ENCODE results near the gene ADPRH. TPM values are rescaled to one million over a fixed set of nuclear protein-coding genes. Genes with fewer than 3 reads are reported as not detected.

Gene ADPRH
- total RNA-seq, 2 donors from 2014 or later = 3.0 to 6.5 TPM

DNA sequence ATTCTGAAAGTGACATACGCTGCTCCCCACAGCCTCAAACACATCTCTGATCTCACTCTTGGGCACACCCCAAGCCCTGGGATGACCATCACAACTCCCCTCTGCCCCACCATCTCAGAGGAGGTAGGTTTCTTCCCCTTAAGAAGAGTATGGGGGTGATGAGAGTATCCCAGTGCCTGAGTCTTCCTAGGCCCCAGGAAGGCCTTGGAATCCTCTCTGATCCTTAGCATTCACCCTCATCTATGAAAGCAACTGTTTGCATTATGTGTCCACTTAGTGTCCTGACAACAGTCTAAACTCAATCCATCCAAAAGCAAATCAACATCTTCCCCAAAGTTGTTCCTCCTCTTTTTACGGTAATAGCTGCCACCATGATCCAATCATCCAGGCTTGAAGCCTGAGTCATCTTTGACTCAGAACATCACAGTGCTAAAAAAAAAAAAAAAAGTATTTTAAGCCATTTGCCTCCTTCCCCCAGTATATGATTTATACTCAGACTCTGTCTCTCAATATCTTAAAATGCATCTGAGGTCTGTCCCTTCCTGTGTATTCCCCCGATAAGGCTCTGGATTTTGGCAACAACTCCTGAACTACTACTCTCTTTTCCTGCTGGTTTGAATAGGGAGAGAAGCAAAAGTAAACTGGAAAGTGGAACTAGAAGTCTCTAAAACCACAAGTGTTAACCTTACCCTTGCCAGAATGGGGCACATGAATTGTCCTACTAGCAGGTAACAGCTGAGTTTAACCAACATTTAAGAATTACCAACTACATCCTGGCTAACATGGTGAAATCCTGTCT, 58.6 kb downstream of the ADPRH start:
- H3K4me1 ChIP-seq = peaks cover 6% of the 10 kb centered on the region
- ATAC-seq (peak; percentile 62), DNase-seq (no peak)
- no peaks in the 10 kb centered on the region for H3K36me3 ChIP-seq (replicated peaks in 1 of 2; ENCODE audit: insufficient read depth in 1 of 2, low read depth in 2 of 2)
- no peaks in the 10 kb centered on the region for H3K27me3 ChIP-seq
- no peak for TF ChIP-seq POLR2A (IDR thresholded peaks at IDR 0.05)
- H3K4me3 ChIP-seq = no peak overlapping the region
- 73 to 89% methylated on average over 3 of the region's 3 CpGs for WGBS, 2 donors
- H3K9me3 ChIP-seq = no peaks in the 10 kb centered on the region
- peak overlapping the region in 2 of 4 donors; percentile 30 to 65 for H3K27ac ChIP-seq
- intact Hi-C loops (cut with DNase I) = no loop called here

Other genes with a start within 250 kb of the ADPRH start
- gene TMEM39A, start 115.9 kb upstream of the ADPRH start, total RNA-seq = 10 to 100 TPM; 50.1 to 85.4 TPM
- gene POGLUT1, start 110.5 kb upstream of the ADPRH start, total RNA-seq = 10 to 100 TPM in 1 of 2 donors, 1 to 10 TPM in 1; 7.8 to 15.5 TPM
- gene TIMMDC1, start 80.9 kb upstream of the ADPRH start, total RNA-seq = 10 to 100 TPM; 15.6 to 33.0 TPM
- under 1 TPM in 1 of 2 donors, not detected in 1; 0.26 TPM for gene CD80, start 19.9 kb upstream of the ADPRH start, total RNA-seq
- gene PLA1A, start 18.4 kb downstream of the ADPRH start, total RNA-seq = 1 to 10 TPM in 1 of 2 donors, not detected in 1; 4.4 TPM
- gene POPDC2, start 81.1 kb downstream of the ADPRH start, total RNA-seq = under 1 TPM; 0.78 to 0.99 TPM
- 10 to 100 TPM; 13.8 to 29.6 TPM for gene COX17, start 97.9 kb downstream of the ADPRH start, total RNA-seq
- gene CFAP91, start 123.5 kb downstream of the ADPRH start, total RNA-seq = 10 to 100 TPM; 21.5 to 47.8 TPM
- gene NR1I2, start 202.6 kb downstream of the ADPRH start, total RNA-seq = 1 to 10 TPM in 1 of 2 donors, not detected in 1; 5.4 TPM

Measured in body of pancreas (tissue), 4 donors.